Astrocyte of the spinal cord (primary cell): ENCODE measurements around the gene USH1C.

Source experiments
- DNase-seq: peaks from one replicate; pipeline ENCODE4 v3.0.0; 2011; ENCODE audit warnings: low read depth, low spot score
- H3K4me3 ChIP-seq: 2 replicates; pipeline ENCODE4 v1.5.1; 2011; ENCODE audit warnings: low read depth, mild to moderate bottlenecking, low read length, moderate library complexity
- CTCF ChIP-seq: IDR thresholded peaks from 2 replicates; pipeline ENCODE4 v1.5.1; 2012; ENCODE audit warnings: low read depth, mild to moderate bottlenecking, low read length, inconsistent platforms
- in situ Hi-C: cut with HindIII; loops from 2 replicates; pipeline ENCODE4 v1.10.0; 2017; ENCODE audit warnings: low sequenced_read_pairs

The USH1C gene

GRCh38 chr11:17561526-17561925 is 17.3 kb upstream of the USH1C start:
- in situ Hi-C loops = no loop called here
- no peak overlapping the region for H3K4me3 ChIP-seq
- DNase-seq = no peak
- TF ChIP-seq CTCF = no peak

GRCh38 chr11:17561111-17561415 is 16.8 kb upstream of the USH1C start:
- H3K4me3 ChIP-seq = no peak overlapping the region
- no peak for DNase-seq
- in situ Hi-C loops = no loop called here
- no peak for TF ChIP-seq CTCF

- in situ Hi-C loops = no loop called here
- H3K4me3 ChIP-seq = no peak overlapping the region
- no peak for TF ChIP-seq CTCF
- no peak for DNase-seq
Observed at GRCh38 chr11:17560281-17561110, 16.3 kb upstream of the USH1C start.

GRCh38 chr11:17559341-17560087 is 15.3 kb upstream of the USH1C start:
- TF ChIP-seq CTCF = no peak
- no peak for DNase-seq
- H3K4me3 ChIP-seq = no peak overlapping the region
- in situ Hi-C loops = no loop called here

GRCh38 chr11:17558916-17559315 is 14.7 kb upstream of the USH1C start:
- no peak for DNase-seq
- no peak for TF ChIP-seq CTCF
- in situ Hi-C loops = no loop called here
- no peak overlapping the region for H3K4me3 ChIP-seq

GRCh38 chr11:17558025-17558780 is 14.0 kb upstream of the USH1C start:
- no peak overlapping the region for H3K4me3 ChIP-seq
- in situ Hi-C loops = no loop called here
- TF ChIP-seq CTCF = no peak
- DNase-seq = no peak
